GM12878 (cell line): Measurements from ENCODE around the gene RGS5. TPM values are rescaled to one million over a fixed set of nuclear protein-coding genes. Genes with fewer than 3 reads are reported as not detected.

ENCODE experiments used
- ATAC-seq: fragments of 200-7000 bp; cut with Tn5 transposase; 3 replicates; pipeline ENCODE4 v1.9.1; 2020; ENCODE audit warnings: mild to moderate bottlenecking, moderate library complexity
- BruUV-seq: library from RNA; stranded (reverse); fragments of 400-500 nt; replicated peaks from 2 replicates; lab custom pipeline; 2021; lab: Mats Ljungman, UMichigan
- CTCF ChIA-PET: fragments of 300-600 bp; sonication (Branson Sonifier 250); formaldehyde crosslinking; extraction: SDS; loops from one replicate; lab custom pipeline; 2021; ENCODE audit warnings: inconsistent platforms; lab: Yijun Ruan, JAX
- POLR2A ChIA-PET: fragments of 350-600 bp; formaldehyde crosslinking; extraction: SDS; loops from one replicate; lab custom pipeline; 2021; ENCODE audit warnings: inconsistent platforms; lab: Charles Lee
- RAD21 ChIA-PET: fragments of 300-600 bp; sonication (Branson Sonifier 250); formaldehyde crosslinking; loops from one replicate; lab custom pipeline; 2023; ENCODE audit warnings: antibody characterized with exemption; ENCODE audit not compliant: unreplicated experiment; lab: Charles Lee
- SMC1A ChIA-PET: fragments of 300-600 bp; sonication (Branson Sonifier 250); formaldehyde crosslinking; loops from one replicate; lab custom pipeline; 2023; ENCODE audit not compliant: unreplicated experiment, uncharacterized antibody; lab: Charles Lee
- DNase-seq: peaks from one replicate; pipeline ENCODE4 v3.0.0-alpha.2; 2011; ENCODE audit warnings: low read depth, low spot score
- FAIRE-seq: peaks from 3 replicates; lab custom pipeline; 2011; peaks lifted over from hg19 to GRCh38; lab: Jason Lieb, UNC
- H2AFZ ChIP-seq: 2 replicates; pipeline ENCODE4 v1.6.0; 2011; ENCODE audit warnings: low read depth, low read length, control low read depth; ENCODE audit not compliant: control insufficient read depth
- H3K27ac ChIP-seq: 2 replicates; pipeline ENCODE4 v1.5.1; 2011; ENCODE audit warnings: control low read depth; ENCODE audit not compliant: control insufficient read depth, insufficient read depth
- H3K27me3 ChIP-seq, 2 experiments: replicated peaks in 1 of 2; 2 replicates each; pipeline versions ENCODE4 v1.6.0 to v1.6.1; 2011; ENCODE audit warnings: low read length in 1 of 2; ENCODE audit not compliant: control insufficient read depth in 2 of 2, insufficient read depth in 2 of 2
- H3K36me3 ChIP-seq, 2 experiments: 2 replicates each; pipeline ENCODE4 v1.5.1; 2011; ENCODE audit warnings: low read length in 1 of 2; ENCODE audit not compliant: control insufficient read depth in 2 of 2, insufficient read depth in 2 of 2
- H3K4me1 ChIP-seq: 2 replicates; pipeline ENCODE4 v1.6.1; 2011; ENCODE audit warnings: mild to moderate bottlenecking, low read length, moderate library complexity, mixed read lengths; ENCODE audit not compliant: control insufficient read depth, insufficient read depth
- H3K4me2 ChIP-seq: 2 replicates; pipeline ENCODE4 v1.6.0; 2011; ENCODE audit warnings: control low read depth; ENCODE audit not compliant: control insufficient read depth, insufficient read depth
- H3K4me3 ChIP-seq: fragments of 200-600 bp; sonication (generic); 2 replicates; pipeline ENCODE4 v1.5.1; 2016
- H3K79me2 ChIP-seq: 2 replicates; pipeline ENCODE4 v1.6.0; 2011; ENCODE audit warnings: low read length; ENCODE audit not compliant: control insufficient read depth, insufficient read depth
- H3K9ac ChIP-seq: 2 replicates; pipeline ENCODE4 v1.8.0; 2011; ENCODE audit warnings: low read length, control low read depth, mixed read lengths; ENCODE audit not compliant: control insufficient read depth, insufficient read depth
- H3K9me3 ChIP-seq: replicated peaks from 3 replicates; pipeline ENCODE4 v1.5.1; 2011; ENCODE audit warnings: mild to moderate bottlenecking, low read length; ENCODE audit not compliant: control insufficient read depth, insufficient read depth
- H4K20me1 ChIP-seq: 2 replicates; pipeline ENCODE4 v1.6.0; 2011; ENCODE audit not compliant: control insufficient read depth, insufficient read depth
- ASH2L ChIP-seq: fragments of 300-600, 200-600 bp; sonication (generic); IDR thresholded peaks from 2 replicates; pipeline ENCODE4 v1.6.1; 2017; ENCODE audit warnings: low read depth, mild to moderate bottlenecking, borderline replicate concordance
- BACH1 ChIP-seq: fragments of 450-650 bp; IDR thresholded peaks from 2 replicates; pipeline ENCODE4 v1.6.1; 2017; ENCODE audit warnings: mild to moderate bottlenecking, borderline replicate concordance
- BMI1 ChIP-seq: fragments of 450-650 bp; IDR thresholded peaks from 2 replicates; pipeline ENCODE4 v1.6.1; 2016; ENCODE audit warnings: mild to moderate bottlenecking, moderate library complexity, borderline replicate concordance
- CBFB ChIP-seq: IDR thresholded peaks from 2 replicates; pipeline ENCODE4 v1.6.1; 2016; ENCODE audit warnings: antibody characterized with exemption, low read depth
- GATAD2B ChIP-seq: fragments of 450-650 bp; conservative IDR thresholded peaks from 2 replicates; pipeline ENCODE4 v1.6.1; 2017; ENCODE audit warnings: low read depth, mild to moderate bottlenecking, moderate library complexity
- HCFC1 ChIP-seq: fragments of 150-350 bp; IDR thresholded peaks from 2 replicates; pipeline ENCODE4 v1.6.1; 2014; ENCODE audit warnings: low read length
- HDAC2 ChIP-seq: fragments of 200-600 bp; sonication (generic); IDR thresholded peaks from 2 replicates; pipeline ENCODE4 v1.6.1; 2017
- IKZF2 ChIP-seq, 2 experiments: fragments of 450-650 bp; IDR thresholded peaks; 2 replicates each; pipeline ENCODE4 v1.6.1; 2017; ENCODE audit warnings: mild to moderate bottlenecking in 2 of 2, moderate library complexity in 2 of 2
- MEF2A ChIP-seq: IDR thresholded peaks from 2 replicates; pipeline ENCODE4 v1.6.1; 2011; ENCODE audit warnings: low read depth, mild to moderate bottlenecking, low read length, moderate library complexity; ENCODE audit not compliant: insufficient read depth
- MYC ChIP-seq: IDR thresholded peaks from 2 replicates; pipeline ENCODE4 v1.6.1; 2011; ENCODE audit warnings: mild to moderate bottlenecking, low read length, moderate library complexity, inconsistent platforms; ENCODE audit not compliant: insufficient read depth, insufficient replicate concordance, insufficient read length, severe bottlenecking
- NFYA ChIP-seq: IDR thresholded peaks from 2 replicates; pipeline ENCODE4 v1.6.1; 2011; ENCODE audit warnings: low read depth, mild to moderate bottlenecking, low read length, improper control_type of control experiment, borderline replicate concordance
- POLR2AphosphoS2 ChIP-seq: IDR thresholded peaks from 2 replicates; pipeline ENCODE4 v1.6.1; 2011; ENCODE audit warnings: low read depth, mild to moderate bottlenecking, low read length, improper control_type of control experiment, moderate library complexity
- SMAD1 ChIP-seq: fragments of 450-650 bp; IDR thresholded peaks from 2 replicates; pipeline ENCODE4 v1.6.1; 2018; ENCODE audit warnings: mild to moderate bottlenecking, low read depth; ENCODE audit not compliant: partially characterized antibody
- YBX1 ChIP-seq: fragments of 450-650 bp; IDR thresholded peaks from 2 replicates; pipeline ENCODE4 v1.6.1; 2016; ENCODE audit warnings: antibody characterized with exemption
- YY1 ChIP-seq: IDR thresholded peaks from 2 replicates; pipeline ENCODE4 v1.6.1; 2011; ENCODE audit warnings: low read depth, mild to moderate bottlenecking, low read length
- ZNF207 ChIP-seq: fragments of 450-650 bp; IDR thresholded peaks from 2 replicates; pipeline ENCODE4 v1.6.1; 2014; ENCODE audit warnings: antibody characterized with exemption, mild to moderate bottlenecking, borderline replicate concordance
- ZNF384 ChIP-seq: IDR thresholded peaks from 2 replicates; pipeline ENCODE4 v1.6.1; 2012; ENCODE audit warnings: low read depth, mild to moderate bottlenecking, low read length, improper control_type of control experiment, borderline replicate concordance
- ZNF622 ChIP-seq: fragments of 450-650 bp; IDR thresholded peaks from 2 replicates; pipeline ENCODE4 v1.6.1; 2017; ENCODE audit warnings: mild to moderate bottlenecking, inconsistent platforms
- WGBS: methylation state at CpG from one replicate; pipeline ENCODE4 v1.1.6; 2016; ENCODE audit warnings: low lambda C conversion rate; ENCODE audit not compliant: insufficient replicate concordance, insufficient coverage; ENCODE audit errors: missing lambda C conversion rate; 5-methylcytosine and 5-hydroxymethylcytosine counted together
- in situ Hi-C: fragments of 300-500 bp; cut with MboI; formaldehyde crosslinking; loops from 9 replicates; pipeline ENCODE4 v1.14.3; 2018; ENCODE audit warnings: mixed read lengths
- intact Hi-C: fragments of 100-400 bp; cut with micrococcal nuclease; formaldehyde crosslinking; loops from one replicate; pipeline ENCODE4 v1.14.2; 2022; ENCODE audit not compliant: unreplicated experiment
- polyA plus RNA-seq, 11 experiments: library from polyadenylated mRNA; depleted of rRNA in 4 of 11; unstranded in 6 of 11; stranded (reverse) in 5 of 11; fragments of >200 nt; fragmentation: Nextera tagmentation in 4 of 11; fragmentation: Illumina TruSeq in 1 of 11; extraction: Ambion mirVana in 4 of 11; extraction: Trizol in 1 of 11; gene quantifications; 1 replicate in 1 of 11; 2 replicates in 10 of 11; pipeline versions ENCODE4 v1.2.1 to v1.2.3, GENCODE V29; 2011 to 2016; ENCODE audit warnings: inconsistent platforms in 2 of 11, missing spikeins in 2 of 11, low read depth in 1 of 11
- total RNA-seq, 4 experiments: library from RNA; depleted of rRNA in 3 of 4; stranded (reverse); fragments of >200 nt in 3 of 4; fragmentation: Illumina TruSeq in 1 of 4; extraction: Trizol in 1 of 4; gene quantifications; 2 replicates each; pipeline versions ENCODE4 v1.2.1 to v1.2.3, GENCODE V29; 2013 to 2021

Gene RGS5
- total and polyA plus RNA-seq, 10 of the 15 experiments (the other 5 are each of a cell fraction or from before 2014, with no cell fraction given), result 0.63 to 7.4 (median 2.8) TPM

DNA sequence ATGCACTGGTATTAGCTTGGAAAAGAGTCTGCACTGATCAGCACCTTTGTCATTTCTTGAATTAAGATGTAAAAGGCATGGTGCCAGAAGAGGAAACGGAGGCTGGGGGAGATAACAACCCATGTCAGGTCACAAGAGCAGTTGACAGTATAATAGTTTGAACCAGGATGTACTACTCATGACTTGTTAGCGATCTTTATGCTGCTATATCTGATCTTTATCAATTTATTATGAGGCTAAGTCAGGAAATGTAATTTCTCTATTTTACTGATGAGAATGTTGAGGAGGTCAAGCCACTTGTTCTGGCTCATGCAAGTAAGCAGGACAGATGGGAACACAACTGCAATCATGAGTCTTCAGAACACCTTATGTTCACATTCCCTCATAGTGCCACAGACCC lies 41.4 kb downstream of the RGS5 start:
- Histone ChIP-seq H3K4me2 (no peak overlapping the region), H4K20me1 (no peaks in the 10 kb centered on the region), H3K9ac (no peak overlapping the region), H3K4me3 (no peak overlapping the region), H3K27me3 (no peaks in the 10 kb centered on the region), H3K9me3 (no peaks in the 10 kb centered on the region)
- RAD21 ChIA-PET, result no interaction called here
- TF ChIP-seq NFYA (no peak), BMI1 (no peak), CBFB (no peak), ZNF207 (no peak), BACH1 (no peak), HCFC1 (no peak), SMAD1 (no peak), HDAC2 (no peak), MYC (no peak), POLR2AphosphoS2 (no peak), MEF2A (no peak), ZNF384 (no peak), IKZF2 (IDR thresholded peaks at IDR 0.05) (no peak), YY1 (no peak), ASH2L (no peak), GATAD2B (no peak), YBX1 (no peak), ZNF622 (no peak)
- TF ChIP-seq, all 136 proteins: peak for 0
- BruUV-seq, result no TSS peak
- ATAC-seq, result no peak
- H2AFZ ChIP-seq, result no peak overlapping the region
- no peak overlapping the region for H3K27ac ChIP-seq
- in situ Hi-C loops, result no loop called here
- H3K36me3 ChIP-seq, result no peaks in the 10 kb centered on the region
- FAIRE-seq, result no peak
- SMC1A ChIA-PET, result interaction anchor here (1.5 kb wide), 1 partner anchor 154 kb away, joined by 4 read pairs; no protein-coding TSS in a partner anchor
- H3K79me2 ChIP-seq, result no peaks in the 10 kb centered on the region
- 3% methylated on average over 2 of the region's 2 CpGs for WGBS
- no peaks in the 10 kb centered on the region for H3K4me1 ChIP-seq
- no peak for DNase-seq
- POLR2A ChIA-PET, result no interaction called here
- intact Hi-C loops, result no loop called here
- CTCF ChIA-PET, result no interaction called here
